WTC11 (cell line): Measurements from ENCODE around the gene KDELR1. TPM values are rescaled to one million over a fixed set of nuclear protein-coding genes. Genes with fewer than 3 reads are reported as not detected.

Experiments
- AR ChIP-seq: fragments of 250-450 bp; sonication (Bioruptor Pico); IDR thresholded peaks from 2 replicates; pipeline ENCODE4 v1.9.0; 2021; ENCODE audit warnings: mild to moderate bottlenecking
- ATF1 ChIP-seq: sonication (generic); formaldehyde crosslinking; IDR thresholded peaks from 2 replicates; pipeline ENCODE4 v1.8.1; 2023; ENCODE audit warnings: mild to moderate bottlenecking, moderate library complexity, missing genetic modification reagents
- ATF2 ChIP-seq: sonication (generic); formaldehyde crosslinking; IDR thresholded peaks from 2 replicates; pipeline ENCODE4 v1.8.1; 2022; ENCODE audit warnings: low read depth, missing genetic modification reagents, borderline replicate concordance
- CTCF ChIP-seq: fragments of 200-600 bp; IDR thresholded peaks from 2 replicates; pipeline ENCODE4 v1.8.0; 2022; ENCODE audit warnings: antibody characterized with exemption
- ETV6 ChIP-seq: sonication (generic); formaldehyde crosslinking; IDR thresholded peaks from 2 replicates; pipeline ENCODE4 v1.8.1; 2022; ENCODE audit warnings: mild to moderate bottlenecking, missing genetic modification reagents
- FOXJ3 ChIP-seq: sonication (generic); formaldehyde crosslinking; IDR thresholded peaks from 2 replicates; pipeline ENCODE4 v1.9.0; 2021; ENCODE audit warnings: missing genetic modification reagents, mild to moderate bottlenecking, borderline replicate concordance
- FOXP4 ChIP-seq: sonication (generic); formaldehyde crosslinking; IDR thresholded peaks from 2 replicates; pipeline ENCODE4 v1.8.0; 2022; ENCODE audit warnings: mild to moderate bottlenecking, missing genetic modification reagents
- GRHL2 ChIP-seq: fragments of 250-450 bp; sonication (Bioruptor Pico); IDR thresholded peaks from 2 replicates; pipeline ENCODE4 v1.8.0; 2022; ENCODE audit warnings: mild to moderate bottlenecking, moderate library complexity; ENCODE audit not compliant: insufficient replicate concordance, severe bottlenecking
- HMGXB4 ChIP-seq: sonication (generic); formaldehyde crosslinking; IDR thresholded peaks from 2 replicates; pipeline ENCODE4 v1.8.1; 2023; ENCODE audit warnings: mild to moderate bottlenecking, moderate library complexity, missing genetic modification reagents
- IRF1 ChIP-seq: sonication (generic); formaldehyde crosslinking; IDR thresholded peaks from 2 replicates; pipeline ENCODE4 v1.8.0; 2023; ENCODE audit warnings: missing genetic modification reagents
- JAZF1 ChIP-seq: fragments of 250-450 bp; sonication (Bioruptor Pico); IDR thresholded peaks from 2 replicates; pipeline ENCODE4 v1.9.0; 2021; ENCODE audit warnings: moderate library complexity, mild to moderate bottlenecking, inconsistent platforms
- MAX ChIP-seq: sonication (generic); formaldehyde crosslinking; IDR thresholded peaks from 2 replicates; pipeline ENCODE4 v1.8.0; 2022; ENCODE audit warnings: mild to moderate bottlenecking, missing genetic modification reagents
- OVOL2 ChIP-seq: fragments of 250-450 bp; sonication (Bioruptor Pico); IDR thresholded peaks from 2 replicates; pipeline ENCODE4 v1.9.0; 2021; ENCODE audit warnings: mild to moderate bottlenecking, borderline replicate concordance
- PREB ChIP-seq: sonication (generic); formaldehyde crosslinking; IDR thresholded peaks from 2 replicates; pipeline ENCODE4 v1.8.1; 2022; ENCODE audit warnings: mild to moderate bottlenecking, missing genetic modification reagents, moderate library complexity, borderline replicate concordance
- SMAD4 ChIP-seq: sonication (generic); formaldehyde crosslinking; IDR thresholded peaks from 2 replicates; pipeline ENCODE4 v1.8.0; 2022; ENCODE audit warnings: mild to moderate bottlenecking, missing genetic modification reagents
- TEAD4 ChIP-seq: sonication (generic); formaldehyde crosslinking; IDR thresholded peaks from 2 replicates; pipeline ENCODE4 v1.8.0; 2022; ENCODE audit warnings: mild to moderate bottlenecking, missing genetic modification reagents
- USF2 ChIP-seq: sonication (generic); formaldehyde crosslinking; IDR thresholded peaks from 2 replicates; pipeline ENCODE4 v1.8.1; 2023; ENCODE audit warnings: mild to moderate bottlenecking, missing genetic modification reagents, moderate library complexity
- ZNF317 ChIP-seq: sonication (generic); formaldehyde crosslinking; IDR thresholded peaks from 2 replicates; pipeline ENCODE4 v1.8.1; 2023; ENCODE audit warnings: low read depth, mild to moderate bottlenecking, moderate library complexity, missing genetic modification reagents, borderline replicate concordance
- ZNF512 ChIP-seq: sonication (generic); formaldehyde crosslinking; IDR thresholded peaks from 2 replicates; pipeline ENCODE4 v1.8.1; 2022; ENCODE audit warnings: missing genetic modification reagents, borderline replicate concordance
- ZSCAN18 ChIP-seq: fragments of 250-450 bp; sonication (Bioruptor Pico); IDR thresholded peaks from 2 replicates; pipeline ENCODE4 v2.1.2; 2022; ENCODE audit warnings: mild to moderate bottlenecking, moderate library complexity
- total RNA-seq: library from RNA; stranded (reverse); gene quantifications from 3 replicates; pipeline ENCODE4 v1.2.3, GENCODE V29; 2021

The KDELR1 gene
- total RNA-seq, 1 experiment from 2014 or later, result 207 TPM

- no peak for TF ChIP-seq AR (CRISPR knock-in tag)
- TF ChIP-seq ZNF317 (CRISPR knock-in tag), result no peak
- no peak for TF ChIP-seq TEAD4
- no peak for TF ChIP-seq FOXP4
- TF ChIP-seq ZSCAN18 (CRISPR knock-in tag), result no peak
- TF ChIP-seq PREB (CRISPR knock-in tag), result no peak
- TF ChIP-seq JAZF1, result no peak
- TF ChIP-seq CTCF, result peak; percentile 53
- TF ChIP-seq FOXJ3, result no peak
- TF ChIP-seq ATF1 (CRISPR knock-in tag), result no peak
- no peak for TF ChIP-seq ZNF512 (CRISPR knock-in tag)
- no peak for TF ChIP-seq ATF2 (CRISPR knock-in tag)
- TF ChIP-seq HMGXB4 (CRISPR knock-in tag), result peak; percentile 98
- TF ChIP-seq USF2 (CRISPR knock-in tag), result no peak
- TF ChIP-seq OVOL2 (CRISPR knock-in tag), result no peak
- TF ChIP-seq IRF1 (CRISPR knock-in tag), result no peak
- TF ChIP-seq MAX (CRISPR knock-in tag), result peak; percentile 50
- TF ChIP-seq SMAD4 (CRISPR knock-in tag), result no peak
- TF ChIP-seq GRHL2, result no peak
- no peak for TF ChIP-seq ETV6 (CRISPR knock-in tag)
Observed at GRCh38 chr19:48390188-48391099, 907 bp downstream of the KDELR1 start (continued).
